SU-DHL-6 (cell line): ENCODE measurements around the gene IKBKE.

ENCODE experiments used
- H2AFZ ChIP-seq: fragments of 200-600 bp; sonication (generic); 2 replicates; pipeline ENCODE4 v1.6.1; 2014; ENCODE audit warnings: low read depth, mild to moderate bottlenecking, moderate library complexity, mixed read lengths, antibody characterized with exemption, low read length; ENCODE audit not compliant: severe bottlenecking
- H3F3A ChIP-seq: fragments of 200-600 bp; shearing (Covaris generic); 2 replicates; pipeline ENCODE4 v1.6.0; 2016; ENCODE audit warnings: antibody characterized with exemption, mild to moderate bottlenecking; ENCODE audit not compliant: insufficient read depth
- H3K27ac ChIP-seq: fragments of 200-600 bp; sonication (generic); 2 replicates; pipeline ENCODE4 v1.5.1; 2016; ENCODE audit warnings: low read depth, mild to moderate bottlenecking, low read length, moderate library complexity, mixed read lengths
- H3K27me3 ChIP-seq: fragments of 200-600 bp; sonication (generic), shearing (Covaris generic); 2 replicates; pipeline ENCODE4 v1.6.0; 2014; ENCODE audit warnings: mild to moderate bottlenecking, low read length
- H3K36me3 ChIP-seq: fragments of 200-600 bp; sonication (generic); 2 replicates; pipeline ENCODE4 v1.6.1; 2014; ENCODE audit warnings: mild to moderate bottlenecking, low read length, mixed read lengths
- H3K4me2 ChIP-seq: fragments of 300-600, 200-600 bp; shearing (Covaris generic), sonication (generic); 2 replicates; pipeline ENCODE4 v1.6.0; 2014; ENCODE audit warnings: low read length, low read depth, mild to moderate bottlenecking; ENCODE audit not compliant: poor library complexity, severe bottlenecking
- H3K4me3 ChIP-seq: fragments of 200-600 bp; sonication (generic); 2 replicates; pipeline ENCODE4 v1.5.1; 2014; ENCODE audit warnings: antibody characterized with exemption, low read length, mild to moderate bottlenecking, mixed read lengths; ENCODE audit not compliant: insufficient read depth, poor library complexity, severe bottlenecking
- H3K79me2 ChIP-seq: fragments of 200-600 bp; sonication (generic); 2 replicates; pipeline ENCODE4 v1.6.1; 2014; ENCODE audit warnings: mild to moderate bottlenecking, low read length, moderate library complexity; ENCODE audit not compliant: insufficient read depth
- H3K9ac ChIP-seq: fragments of 200-600 bp; sonication (generic); 2 replicates; pipeline ENCODE4 v1.7.0; 2014; ENCODE audit warnings: mild to moderate bottlenecking, low read length
- H3K9me2 ChIP-seq: fragments of 200-600 bp; sonication (generic); replicated peaks from 2 replicates; pipeline ENCODE4 v1.6.1; 2014; ENCODE audit warnings: low read length; ENCODE audit not compliant: insufficient read depth
- H3K9me3 ChIP-seq: fragments of 200-600 bp; sonication (generic); 2 replicates; pipeline ENCODE4 v1.6.1; 2014; ENCODE audit warnings: low read length, mixed read lengths; ENCODE audit not compliant: insufficient read depth
- H4K20me1 ChIP-seq: fragments of 200-600 bp; sonication (generic); 2 replicates; pipeline ENCODE4 v1.6.1; 2014; ENCODE audit warnings: low read depth, mild to moderate bottlenecking, antibody characterized with exemption, low read length, moderate library complexity, mixed read lengths
- CTCF ChIP-seq: fragments of 200-600 bp; sonication (generic); IDR thresholded peaks from one replicate; pipeline ENCODE4 v1.5.1; 2017; ENCODE audit warnings: antibody characterized with exemption, mild to moderate bottlenecking, low read length, moderate library complexity; ENCODE audit not compliant: insufficient read depth, poor library complexity, severe bottlenecking
- EZH2phosphoT487 ChIP-seq: fragments of 200-600 bp; sonication (generic), shearing (Covaris generic); conservative IDR thresholded peaks from 2 replicates; pipeline ENCODE4 v1.6.1; 2018; ENCODE audit warnings: mild to moderate bottlenecking, antibody characterized with exemption, low read length, moderate library complexity, mixed read lengths

Gene IKBKE

GRCh38 chr1:206521694-206522402, 51.6 kb downstream of the IKBKE start:
- Histone ChIP-seq H3K9me2 (no peaks in the 10 kb centered on the region), H2AFZ (no peak overlapping the region), H3K79me2 (no peaks in the 10 kb centered on the region), H3K4me3 (no peak overlapping the region), H3K4me2 (no peak overlapping the region), H3K36me3 (no peaks in the 10 kb centered on the region), H4K20me1 (no peaks in the 10 kb centered on the region), H3K27ac (no peak overlapping the region), H3F3A (no peaks in the 10 kb centered on the region), H3K9ac (no peak overlapping the region), H3K9me3 (no peaks in the 10 kb centered on the region), H3K27me3 (no peaks in the 10 kb centered on the region)
- TF ChIP-seq CTCF (no peak), EZH2phosphoT487 (no peak)

GRCh38 chr1:206524739-206525364, 54.6 kb downstream of the IKBKE start:
- H3K79me2 ChIP-seq = no peaks in the 10 kb centered on the region
- no peaks in the 10 kb centered on the region for H4K20me1 ChIP-seq
- H3K27me3 ChIP-seq = no peaks in the 10 kb centered on the region
- H3K9ac ChIP-seq = no peak overlapping the region
- no peaks in the 10 kb centered on the region for H3K9me2 ChIP-seq
- H3K9me3 ChIP-seq = no peaks in the 10 kb centered on the region
- TF ChIP-seq CTCF = no peak
- no peak for TF ChIP-seq EZH2phosphoT487
- H3F3A ChIP-seq = no peaks in the 10 kb centered on the region
- no peak overlapping the region for H2AFZ ChIP-seq
- no peak overlapping the region for H3K4me3 ChIP-seq
- H3K27ac ChIP-seq = no peak overlapping the region
- no peaks in the 10 kb centered on the region for H3K36me3 ChIP-seq
- no peak overlapping the region for H3K4me2 ChIP-seq

GRCh38 chr1:206526064-206526911, 56.0 kb downstream of the IKBKE start:
- Histone ChIP-seq H3K36me3 (no peaks in the 10 kb centered on the region), H3K4me3 (no peak overlapping the region), H3K9ac (no peak overlapping the region), H3F3A (no peaks in the 10 kb centered on the region), H3K9me3 (no peaks in the 10 kb centered on the region), H2AFZ (no peak overlapping the region), H3K79me2 (no peaks in the 10 kb centered on the region), H3K9me2 (no peaks in the 10 kb centered on the region), H3K27ac (no peak overlapping the region), H3K4me2 (no peak overlapping the region), H4K20me1 (no peaks in the 10 kb centered on the region), H3K27me3 (no peaks in the 10 kb centered on the region)
- TF ChIP-seq EZH2phosphoT487 = no peak
- no peak for TF ChIP-seq CTCF
